H1 (cell line): ENCODE results near the gene LDLR. TPM values are rescaled to one million over a fixed set of nuclear protein-coding genes. Genes with fewer than 3 reads are reported as not detected.

Source experiments
- BCL11A ChIP-seq, 2 experiments: IDR thresholded peaks; one replicate each; pipeline ENCODE4 v1.6.1; 2011; ENCODE audit warnings: low read depth in 2 of 2, low read length in 2 of 2, mild to moderate bottlenecking in 2 of 2
- polyA plus RNA-seq, 7 experiments: library from polyadenylated mRNA; depleted of rRNA in 3 of 7; stranded (reverse) in 5 of 7; unstranded in 2 of 7; fragments of >200 nt in 5 of 7; fragments of 200-250 nt in 2 of 7; gene quantifications; 1 replicate in 5 of 7; 2 replicates in 1 of 7; 4 replicates in 1 of 7; pipeline versions ENCODE4 v1.2.1 to v1.2.3, GENCODE V29; 2011 to 2013; ENCODE audit warnings: missing spikeins in 2 of 7, mixed read lengths in 2 of 7
- total RNA-seq: library from RNA; stranded (reverse); fragmentation: NEBNext Ultra II Directional; extraction: Animal tissue kit (Norgen Biotek cat#: 25700); gene quantifications from 2 replicates; pipeline ENCODE4 v1.2.1, GENCODE V29; 2021

Gene LDLR
- total and polyA plus RNA-seq, 2 of the 8 experiments (the other 6 are each of a cell fraction or from before 2014, with no cell fraction given): 70.1 to 118 TPM

DNA sequence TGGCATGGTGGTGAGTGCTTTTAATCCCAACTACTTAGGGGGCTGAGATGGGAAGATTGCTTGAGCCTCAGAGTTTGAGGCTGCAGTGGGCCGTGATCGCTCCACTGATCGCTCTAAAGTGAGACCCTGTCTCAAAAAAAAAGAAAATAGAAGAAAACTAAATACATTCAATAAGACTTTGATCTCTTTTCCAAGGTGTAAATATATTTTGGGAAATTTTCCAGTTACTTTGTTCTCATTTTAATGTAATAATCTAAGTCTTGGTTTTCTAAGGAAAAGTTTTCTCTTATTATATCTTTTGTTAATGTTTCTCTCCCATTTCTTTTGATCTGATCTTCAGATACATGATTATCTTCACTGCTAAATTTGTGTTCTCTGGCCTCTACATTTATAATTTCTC lies 9.6 kb downstream of the LDLR start (continued):
- no peak for TF ChIP-seq BCL11A (IDR thresholded peaks at IDR 0.05; ENCODE audit: low read depth in 2 of 2, low read length in 2 of 2)
